Hippocampal formation (tissue), 2 donors: ENCODE data around the gene DENND2D.

Source experiments
- DNase-seq, 2 donors: peaks; one replicate each; lab custom pipeline; 2025; lab: John Stamatoyannopoulos, UW

Gene DENND2D

GRCh38 chr1:111202707-111203623 lies 2.5 kb upstream of the DENND2D start:
- DNase-seq = no peak

- DNase-seq = no peak
These were observed 1.9 kb upstream of the DENND2D start for GRCh38 chr1:111202366-111202706.

GRCh38 chr1:111201275-111202090 lies 1.0 kb upstream of the DENND2D start:
- no peak for DNase-seq

GRCh38 chr1:111200802-111201161 lies 336 bp upstream of the DENND2D start:
- no peak for DNase-seq

GRCh38 chr1:111199329-111199728 lies 1.1 kb downstream of the DENND2D start:
- no peak for DNase-seq

GRCh38 chr1:111198836-111199235 lies 1.6 kb downstream of the DENND2D start:
- DNase-seq = no peak

GRCh38 chr1:111197598-111198284 lies 2.7 kb downstream of the DENND2D start:
- DNase-seq = peak in 1 of 2 donors; percentile 11

- DNase-seq = no peak
These were observed 4.2 kb downstream of the DENND2D start for GRCh38 chr1:111196213-111196612.

GRCh38 chr1:111195002-111195684 lies 5.3 kb downstream of the DENND2D start:
- DNase-seq = no peak

- no peak for DNase-seq
These were observed 6.5 kb downstream of the DENND2D start for GRCh38 chr1:111193712-111194480.

- peak; percentile 14 to 38 for DNase-seq
These were observed 7.6 kb downstream of the DENND2D start for GRCh38 chr1:111192658-111193519.

- no peak for DNase-seq
These were observed 8.4 kb downstream of the DENND2D start for GRCh38 chr1:111192074-111192473.

GRCh38 chr1:111191496-111191895 lies 8.9 kb downstream of the DENND2D start:
- DNase-seq = no peak

GRCh38 chr1:111190931-111191451 lies 9.5 kb downstream of the DENND2D start:
- no peak for DNase-seq

GRCh38 chr1:111184663-111185062 lies 15.8 kb downstream of the DENND2D start:
- DNase-seq = no peak

GRCh38 chr1:111183308-111184069 lies 17.0 kb downstream of the DENND2D start:
- no peak for DNase-seq

GRCh38 chr1:111182052-111182451 lies 18.4 kb downstream of the DENND2D start:
- no peak for DNase-seq

- no peak for DNase-seq
These were observed 20.4 kb downstream of the DENND2D start for GRCh38 chr1:111179968-111180533.

- no peak for DNase-seq
These were observed 23.8 kb downstream of the DENND2D start for GRCh38 chr1:111176678-111177077.
